HL-60 (cell line): ENCODE results near the gene MLST8.

Experiments used
- DNase-seq, 2 experiments: peaks; one replicate each; pipeline ENCODE4 v3.0.0-alpha.2; 2010 to 2020; ENCODE audit warnings: low read depth in 1 of 2, low spot score in 1 of 2
- H3K27ac ChIP-seq: fragments of 250-450 bp; sonication (Bioruptor Pico); replicated peaks from 2 replicates; pipeline ENCODE4 v1.5.1; 2020; ENCODE audit warnings: mild to moderate bottlenecking, moderate library complexity
- H3K27me3 ChIP-seq: fragments of 250-450 bp; sonication (Bioruptor Pico); 2 replicates; pipeline ENCODE4 v1.5.1; 2021; ENCODE audit warnings: mild to moderate bottlenecking, moderate library complexity; ENCODE audit not compliant: insufficient read depth, poor library complexity, severe bottlenecking
- H3K4me3 ChIP-seq: replicated peaks from 2 replicates; pipeline ENCODE4 v1.5.1; 2011; ENCODE audit warnings: mild to moderate bottlenecking, control low read depth, low read length; ENCODE audit not compliant: insufficient read depth
- GABPA ChIP-seq: IDR thresholded peaks from 2 replicates; pipeline ENCODE4 v1.6.1; 2012; ENCODE audit warnings: low read depth
- POLR2AphosphoS5 ChIP-seq: IDR thresholded peaks from 2 replicates; pipeline ENCODE4 v1.6.1; 2012; ENCODE audit warnings: low read depth
- SPI1 ChIP-seq: IDR thresholded peaks from 2 replicates; pipeline ENCODE4 v1.6.1; 2012; ENCODE audit warnings: low read depth, mild to moderate bottlenecking, borderline replicate concordance
- TF ChIP-seq, protein P1 (sequence below): IDR thresholded peaks from 2 replicates; pipeline ENCODE4 v1.6.1; 2012; ENCODE audit warnings: low read depth; ENCODE audit not compliant: insufficient replicate concordance
- TF ChIP-seq, protein P2 (sequence below): IDR thresholded peaks from one replicate; pipeline ENCODE4 v1.5.1; 2011; ENCODE audit warnings: low read length, control low read depth, inconsistent platforms; ENCODE audit not compliant: insufficient read depth

Gene MLST8

DNA sequence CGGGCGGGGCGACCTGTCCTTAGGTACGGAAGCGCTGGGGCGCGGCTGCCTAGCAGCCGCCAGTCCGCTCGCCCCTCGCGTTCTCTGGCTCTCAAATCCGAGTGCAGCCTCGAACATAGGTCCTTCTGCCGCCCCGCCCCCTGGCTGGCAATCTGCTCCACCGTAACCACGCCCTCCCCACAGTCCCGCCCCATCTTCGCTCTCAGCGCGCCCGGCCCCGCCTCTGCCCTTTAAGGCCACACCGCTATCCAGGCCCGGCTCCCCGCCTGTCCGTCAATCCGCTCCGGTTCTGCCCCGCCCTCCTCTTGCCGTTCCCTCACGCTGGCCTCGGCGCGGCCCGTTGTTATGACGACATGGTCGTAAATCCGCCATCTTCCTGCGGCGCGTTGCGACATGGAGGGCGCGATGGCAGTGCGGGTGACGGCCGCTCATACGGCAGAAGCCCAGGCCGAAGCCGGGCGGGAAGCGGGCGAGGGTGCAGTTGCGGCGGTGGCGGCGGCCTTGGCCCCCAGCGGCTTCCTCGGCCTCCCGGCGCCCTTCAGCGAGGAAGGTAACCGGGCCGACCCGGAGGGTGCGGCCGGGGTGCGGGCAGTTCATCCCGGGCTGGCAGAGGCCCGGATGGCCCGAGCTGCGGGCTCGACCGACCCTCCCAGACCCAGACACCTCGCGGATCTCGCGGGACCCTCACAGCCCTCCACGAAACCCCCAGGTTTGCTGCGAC, 18.1 kb downstream of the MLST8 start, which contains the start of gene E4F1:
E4F1 (plus strand) TSS at position 371 of the 721 bp plus-strand sequence; CDS start at position 394, 23 bp downstream.
- Histone ChIP-seq H3K27ac (peak within 1 kb of the TSS; percentile 80), H3K4me3 (peak within 1 kb of the TSS; percentile 76), H3K27me3 (no peaks in the 10 kb centered on the region)
- TF ChIP-seq, protein P1, sequence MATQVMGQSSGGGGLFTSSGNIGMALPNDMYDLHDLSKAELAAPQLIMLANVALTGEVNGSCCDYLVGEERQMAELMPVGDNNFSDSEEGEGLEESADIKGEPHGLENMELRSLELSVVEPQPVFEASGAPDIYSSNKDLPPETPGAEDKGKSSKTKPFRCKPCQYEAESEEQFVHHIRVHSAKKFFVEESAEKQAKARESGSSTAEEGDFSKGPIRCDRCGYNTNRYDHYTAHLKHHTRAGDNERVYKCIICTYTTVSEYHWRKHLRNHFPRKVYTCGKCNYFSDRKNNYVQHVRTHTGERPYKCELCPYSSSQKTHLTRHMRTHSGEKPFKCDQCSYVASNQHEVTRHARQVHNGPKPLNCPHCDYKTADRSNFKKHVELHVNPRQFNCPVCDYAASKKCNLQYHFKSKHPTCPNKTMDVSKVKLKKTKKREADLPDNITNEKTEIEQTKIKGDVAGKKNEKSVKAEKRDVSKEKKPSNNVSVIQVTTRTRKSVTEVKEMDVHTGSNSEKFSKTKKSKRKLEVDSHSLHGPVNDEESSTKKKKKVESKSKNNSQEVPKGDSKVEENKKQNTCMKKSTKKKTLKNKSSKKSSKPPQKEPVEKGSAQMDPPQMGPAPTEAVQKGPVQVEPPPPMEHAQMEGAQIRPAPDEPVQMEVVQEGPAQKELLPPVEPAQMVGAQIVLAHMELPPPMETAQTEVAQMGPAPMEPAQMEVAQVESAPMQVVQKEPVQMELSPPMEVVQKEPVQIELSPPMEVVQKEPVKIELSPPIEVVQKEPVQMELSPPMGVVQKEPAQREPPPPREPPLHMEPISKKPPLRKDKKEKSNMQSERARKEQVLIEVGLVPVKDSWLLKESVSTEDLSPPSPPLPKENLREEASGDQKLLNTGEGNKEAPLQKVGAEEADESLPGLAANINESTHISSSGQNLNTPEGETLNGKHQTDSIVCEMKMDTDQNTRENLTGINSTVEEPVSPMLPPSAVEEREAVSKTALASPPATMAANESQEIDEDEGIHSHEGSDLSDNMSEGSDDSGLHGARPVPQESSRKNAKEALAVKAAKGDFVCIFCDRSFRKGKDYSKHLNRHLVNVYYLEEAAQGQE: peak; percentile 14
- TF ChIP-seq GABPA (no peak), POLR2AphosphoS5 (peak; percentile 85), SPI1 (no peak)
- TF ChIP-seq, protein P2, sequence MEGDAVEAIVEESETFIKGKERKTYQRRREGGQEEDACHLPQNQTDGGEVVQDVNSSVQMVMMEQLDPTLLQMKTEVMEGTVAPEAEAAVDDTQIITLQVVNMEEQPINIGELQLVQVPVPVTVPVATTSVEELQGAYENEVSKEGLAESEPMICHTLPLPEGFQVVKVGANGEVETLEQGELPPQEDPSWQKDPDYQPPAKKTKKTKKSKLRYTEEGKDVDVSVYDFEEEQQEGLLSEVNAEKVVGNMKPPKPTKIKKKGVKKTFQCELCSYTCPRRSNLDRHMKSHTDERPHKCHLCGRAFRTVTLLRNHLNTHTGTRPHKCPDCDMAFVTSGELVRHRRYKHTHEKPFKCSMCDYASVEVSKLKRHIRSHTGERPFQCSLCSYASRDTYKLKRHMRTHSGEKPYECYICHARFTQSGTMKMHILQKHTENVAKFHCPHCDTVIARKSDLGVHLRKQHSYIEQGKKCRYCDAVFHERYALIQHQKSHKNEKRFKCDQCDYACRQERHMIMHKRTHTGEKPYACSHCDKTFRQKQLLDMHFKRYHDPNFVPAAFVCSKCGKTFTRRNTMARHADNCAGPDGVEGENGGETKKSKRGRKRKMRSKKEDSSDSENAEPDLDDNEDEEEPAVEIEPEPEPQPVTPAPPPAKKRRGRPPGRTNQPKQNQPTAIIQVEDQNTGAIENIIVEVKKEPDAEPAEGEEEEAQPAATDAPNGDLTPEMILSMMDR: no peak
- peak; percentile 100 for DNase-seq

DNA sequence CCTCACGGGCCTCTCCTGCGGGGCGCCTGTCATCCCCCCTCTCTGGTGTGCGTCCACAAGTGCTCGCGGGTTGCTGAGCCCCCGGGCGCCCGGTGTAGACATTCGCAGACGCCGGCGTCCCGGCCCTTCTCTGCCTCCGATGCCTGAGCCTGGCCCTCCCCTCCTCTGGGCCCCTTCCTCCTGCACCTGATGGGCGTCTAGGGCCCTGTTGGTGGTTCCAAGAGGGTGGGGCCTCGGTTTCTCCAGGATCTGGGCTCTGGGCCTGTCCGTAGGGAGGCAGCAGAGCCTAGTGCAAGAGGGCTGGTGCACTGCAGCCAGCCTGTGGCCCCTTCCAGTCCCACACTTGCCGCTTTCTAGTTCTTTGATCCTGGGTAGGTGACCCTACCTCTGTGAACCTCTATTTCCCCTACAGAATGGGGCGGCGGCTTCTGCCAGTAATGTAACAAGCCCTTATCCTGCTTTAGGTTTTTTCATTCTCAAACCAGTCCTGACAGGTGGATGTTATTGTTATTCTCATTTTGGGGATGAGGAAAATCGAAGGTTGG, 18.8 kb downstream of the MLST8 start:
- DNase-seq: peak; percentile 49 to 65
- TF ChIP-seq, protein P2: no peak
- TF ChIP-seq SPI1: no peak
- TF ChIP-seq GABPA: no peak
- no peak for TF ChIP-seq POLR2AphosphoS5
- TF ChIP-seq, protein P1: no peak
- Histone ChIP-seq H3K4me3 (peak overlapping the region; percentile 76), H3K27ac (peak overlapping the region; percentile 80), H3K27me3 (no peaks in the 10 kb centered on the region)

DNA sequence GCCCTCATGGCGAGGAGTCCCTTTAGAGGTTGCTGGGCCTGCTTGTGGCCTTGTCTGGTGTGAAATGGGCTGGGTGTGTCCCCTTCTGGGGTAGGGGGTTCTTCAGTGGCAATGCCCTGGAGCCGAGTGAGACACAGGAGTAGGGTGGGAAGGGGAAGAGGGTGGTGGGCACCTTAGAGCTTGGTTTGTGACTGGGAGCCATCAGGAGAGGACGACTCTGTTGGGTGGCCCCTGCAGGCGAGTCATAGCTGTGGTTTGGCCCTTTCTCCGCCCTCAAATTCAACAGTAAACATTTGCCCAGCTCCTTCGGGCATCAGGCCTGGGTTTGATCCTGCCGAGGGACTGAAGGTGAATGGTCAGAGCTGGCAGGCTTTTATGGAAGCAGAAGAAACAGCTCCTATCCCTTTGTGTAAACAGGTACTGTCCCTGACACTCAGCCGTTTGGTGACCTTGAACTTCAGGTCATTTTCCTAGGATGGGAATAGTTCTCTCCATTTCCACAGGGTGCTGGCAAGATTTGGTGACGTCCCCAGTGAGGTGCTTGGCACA, 21.1 kb downstream of the MLST8 start:
- no peak for DNase-seq
- no peak overlapping the region for H3K27ac ChIP-seq
- no peak for TF ChIP-seq SPI1
- no peak for TF ChIP-seq GABPA
- no peak for TF ChIP-seq POLR2AphosphoS5
- TF ChIP-seq, protein P1: no peak
- H3K4me3 ChIP-seq: no peak overlapping the region
- no peaks in the 10 kb centered on the region for H3K27me3 ChIP-seq
